RWPE2 (cell line): Measurements from ENCODE around the gene CLEC5A.

Experiments
- ATAC-seq: fragments of 200-7000 bp; cut with Tn5 transposase; 3 replicates; pipeline ENCODE4 v1.9.1; 2021; ENCODE audit warnings: low read depth
- DNase-seq: peaks from one replicate; pipeline ENCODE4 v3.0.0-alpha.2; 2020; ENCODE audit warnings: low spot score
- H3K27ac ChIP-seq: fragments of 450-650 bp; 2 replicates; pipeline ENCODE4 v1.5.1; 2017; ENCODE audit warnings: mild to moderate bottlenecking; ENCODE audit not compliant: poor library complexity, severe bottlenecking
- H3K27me3 ChIP-seq: fragments of 250-450 bp; sonication (Bioruptor Pico); 2 replicates; pipeline ENCODE4 v1.5.1; 2021; ENCODE audit warnings: mild to moderate bottlenecking, moderate library complexity; ENCODE audit not compliant: insufficient read depth, poor library complexity, severe bottlenecking
- H3K36me3 ChIP-seq: fragments of 250-450 bp; sonication (Bioruptor Pico); 2 replicates; pipeline ENCODE4 v1.5.1; 2020; ENCODE audit warnings: low read depth, mild to moderate bottlenecking, moderate library complexity
- H3K4me1 ChIP-seq: fragments of 250-450 bp; sonication (Bioruptor Pico); 2 replicates; pipeline ENCODE4 v1.5.1; 2021; ENCODE audit warnings: mild to moderate bottlenecking, moderate library complexity; ENCODE audit not compliant: insufficient read depth, poor library complexity, severe bottlenecking
- H3K4me3 ChIP-seq: fragments of 250-450 bp; sonication (Bioruptor Pico); 2 replicates; pipeline ENCODE4 v1.5.1; 2021; ENCODE audit warnings: mild to moderate bottlenecking, moderate library complexity; ENCODE audit not compliant: severe bottlenecking
- H3K9me3 ChIP-seq: fragments of 250-450 bp; sonication (Bioruptor Pico); 2 replicates; pipeline ENCODE4 v1.5.1; 2021; ENCODE audit warnings: mild to moderate bottlenecking, moderate library complexity; ENCODE audit not compliant: severe bottlenecking
- CTCF ChIP-seq: fragments of 450-650 bp; IDR thresholded peaks from one replicate; pipeline ENCODE4 v1.5.1; 2017; ENCODE audit warnings: mild to moderate bottlenecking, moderate library complexity; ENCODE audit not compliant: poor library complexity, severe bottlenecking

Gene CLEC5A

GRCh38 chr7:141960687-141961422 is 14.1 kb upstream of the CLEC5A start:
- Histone ChIP-seq H3K4me1 (peaks cover 7% of the 10 kb centered on the region), H3K27ac (no peak overlapping the region), H3K36me3 (no peaks in the 10 kb centered on the region), H3K4me3 (no peak overlapping the region), H3K27me3 (no peaks in the 10 kb centered on the region), H3K9me3 (no peaks in the 10 kb centered on the region)
- DNase-seq (no peak), ATAC-seq (no peak)
- no peak for TF ChIP-seq CTCF

- H3K27ac ChIP-seq, result peak overlapping the region; percentile 46
These were observed 9.3 kb upstream of the CLEC5A start for GRCh38 chr7:141956084-141956483.

GRCh38 chr7:141954334-141954733 is 7.6 kb upstream of the CLEC5A start:
- H3K36me3 ChIP-seq, result no peaks in the 10 kb centered on the region
- no peaks in the 10 kb centered on the region for H3K27me3 ChIP-seq
- ATAC-seq, result no peak
- TF ChIP-seq CTCF, result no peak
- H3K9me3 ChIP-seq, result no peaks in the 10 kb centered on the region
- H3K27ac ChIP-seq, result no peak overlapping the region
- H3K4me1 ChIP-seq, result peaks cover 10% of the 10 kb centered on the region
- no peak overlapping the region for H3K4me3 ChIP-seq
- DNase-seq, result no peak

More at GRCh38 chr7:141956084-141956483, 9.3 kb upstream of the CLEC5A start:
- no peak for TF ChIP-seq CTCF
- Histone ChIP-seq H3K36me3 (no peaks in the 10 kb centered on the region), H3K4me3 (no peak overlapping the region), H3K9me3 (no peaks in the 10 kb centered on the region), H3K27me3 (no peaks in the 10 kb centered on the region), H3K4me1 (peaks cover 10% of the 10 kb centered on the region)
- ATAC-seq (peak; percentile 57; the same call in 2 of the 3 replicates), DNase-seq (no peak)

- DNase-seq, result no peak
- Histone ChIP-seq H3K9me3 (no peaks in the 10 kb centered on the region), H3K36me3 (no peaks in the 10 kb centered on the region), H3K4me3 (no peak overlapping the region), H3K4me1 (peaks cover 10% of the 10 kb centered on the region), H3K27me3 (no peaks in the 10 kb centered on the region), H3K27ac (no peak overlapping the region)
- no peak for TF ChIP-seq CTCF
- no peak for ATAC-seq
These were observed 5.7 kb upstream of the CLEC5A start for GRCh38 chr7:141952461-141952860.

- no peak for DNase-seq
- Histone ChIP-seq H3K9me3 (no peaks in the 10 kb centered on the region), H3K36me3 (no peaks in the 10 kb centered on the region), H3K27ac (no peak overlapping the region), H3K4me3 (no peak overlapping the region), H3K27me3 (no peaks in the 10 kb centered on the region), H3K4me1 (peaks cover 3% of the 10 kb centered on the region)
- TF ChIP-seq CTCF, result no peak
- no peak for ATAC-seq
These were observed 4.0 kb upstream of the CLEC5A start for GRCh38 chr7:141950806-141951205.
